Measurements from ENCODE around the gene SYNE2.

DNA sequence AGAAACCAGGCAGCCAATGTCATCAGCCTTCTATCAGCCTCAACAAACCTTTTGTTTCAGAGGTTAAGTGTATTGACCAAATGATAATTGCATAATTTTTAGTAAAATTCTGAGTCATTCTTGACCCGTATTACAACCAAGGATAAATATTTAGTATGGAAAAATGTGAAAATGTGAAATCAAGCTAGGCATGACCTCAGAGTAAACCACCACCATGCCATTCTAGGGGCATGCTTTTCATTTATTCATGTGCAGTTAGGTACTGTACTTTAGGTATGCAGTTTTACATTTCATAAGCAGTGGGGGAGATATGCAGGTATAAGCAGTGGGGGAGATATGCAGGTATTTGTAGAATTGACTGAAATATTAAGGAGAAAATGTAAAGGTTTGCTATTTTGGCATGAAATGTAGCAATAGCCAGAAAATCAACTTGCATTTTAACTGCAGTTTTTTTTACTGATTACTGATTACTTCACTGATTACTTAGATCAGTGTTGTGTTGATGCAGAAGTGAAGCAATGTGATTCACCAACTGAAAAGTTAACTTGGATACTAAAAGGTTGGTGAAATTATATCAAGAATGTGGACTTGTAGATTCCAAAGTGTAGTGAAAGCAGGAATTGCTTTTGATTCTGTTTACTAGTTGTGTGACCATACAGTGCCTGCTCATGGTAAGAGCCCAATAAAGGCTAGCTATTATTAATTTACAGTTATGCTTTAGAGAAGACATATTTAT is 257.2 kb downstream of the SYNE2 start:
- TF ChIP-seq, protein P1, sequence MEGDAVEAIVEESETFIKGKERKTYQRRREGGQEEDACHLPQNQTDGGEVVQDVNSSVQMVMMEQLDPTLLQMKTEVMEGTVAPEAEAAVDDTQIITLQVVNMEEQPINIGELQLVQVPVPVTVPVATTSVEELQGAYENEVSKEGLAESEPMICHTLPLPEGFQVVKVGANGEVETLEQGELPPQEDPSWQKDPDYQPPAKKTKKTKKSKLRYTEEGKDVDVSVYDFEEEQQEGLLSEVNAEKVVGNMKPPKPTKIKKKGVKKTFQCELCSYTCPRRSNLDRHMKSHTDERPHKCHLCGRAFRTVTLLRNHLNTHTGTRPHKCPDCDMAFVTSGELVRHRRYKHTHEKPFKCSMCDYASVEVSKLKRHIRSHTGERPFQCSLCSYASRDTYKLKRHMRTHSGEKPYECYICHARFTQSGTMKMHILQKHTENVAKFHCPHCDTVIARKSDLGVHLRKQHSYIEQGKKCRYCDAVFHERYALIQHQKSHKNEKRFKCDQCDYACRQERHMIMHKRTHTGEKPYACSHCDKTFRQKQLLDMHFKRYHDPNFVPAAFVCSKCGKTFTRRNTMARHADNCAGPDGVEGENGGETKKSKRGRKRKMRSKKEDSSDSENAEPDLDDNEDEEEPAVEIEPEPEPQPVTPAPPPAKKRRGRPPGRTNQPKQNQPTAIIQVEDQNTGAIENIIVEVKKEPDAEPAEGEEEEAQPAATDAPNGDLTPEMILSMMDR (conservative IDR thresholded peaks at IDR 0.05; ENCODE audit: low read depth, low read length), result no peak
- no peak for TF ChIP-seq EZH2 (IDR thresholded peaks at IDR 0.05; ENCODE audit: low read length, unreplicated experiment)

All from PC-3 (cell line).